Stomach (tissue), 4 donors: ENCODE results near the gene TRAPPC13.

Source experiments
- CTCF ChIP-seq, 7 experiments: fragments of 450-650 bp in 4 of 7; fragments of 200-600 bp in 3 of 7; sonication (generic) in 3 of 7; IDR thresholded peaks; one replicate each; pipeline ENCODE4 v1.5.1; 2016 to 2019; ENCODE audit warnings: antibody characterized with exemption in 7 of 7, control low read depth in 2 of 7, mild to moderate bottlenecking in 1 of 7
- EP300 ChIP-seq: sonication (generic); formaldehyde crosslinking; IDR thresholded peaks from one replicate; pipeline ENCODE4 v1.6.1; 2017; ENCODE audit warnings: antibody characterized with exemption
- POLR2A ChIP-seq, 4 donors: fragments of 450-650 bp; IDR thresholded peaks; one replicate each; pipeline ENCODE4 v1.6.1; 2016; ENCODE audit warnings: antibody characterized with exemption in 4 of 4, control low read depth in 2 of 4, mild to moderate bottlenecking in 1 of 4, moderate library complexity in 1 of 4
- POLR2AphosphoS5 ChIP-seq, 3 donors: sonication (generic); formaldehyde crosslinking; IDR thresholded peaks; one replicate each; pipeline ENCODE4 v1.6.1; 2016; ENCODE audit warnings: antibody characterized with exemption in 3 of 3

DNA sequence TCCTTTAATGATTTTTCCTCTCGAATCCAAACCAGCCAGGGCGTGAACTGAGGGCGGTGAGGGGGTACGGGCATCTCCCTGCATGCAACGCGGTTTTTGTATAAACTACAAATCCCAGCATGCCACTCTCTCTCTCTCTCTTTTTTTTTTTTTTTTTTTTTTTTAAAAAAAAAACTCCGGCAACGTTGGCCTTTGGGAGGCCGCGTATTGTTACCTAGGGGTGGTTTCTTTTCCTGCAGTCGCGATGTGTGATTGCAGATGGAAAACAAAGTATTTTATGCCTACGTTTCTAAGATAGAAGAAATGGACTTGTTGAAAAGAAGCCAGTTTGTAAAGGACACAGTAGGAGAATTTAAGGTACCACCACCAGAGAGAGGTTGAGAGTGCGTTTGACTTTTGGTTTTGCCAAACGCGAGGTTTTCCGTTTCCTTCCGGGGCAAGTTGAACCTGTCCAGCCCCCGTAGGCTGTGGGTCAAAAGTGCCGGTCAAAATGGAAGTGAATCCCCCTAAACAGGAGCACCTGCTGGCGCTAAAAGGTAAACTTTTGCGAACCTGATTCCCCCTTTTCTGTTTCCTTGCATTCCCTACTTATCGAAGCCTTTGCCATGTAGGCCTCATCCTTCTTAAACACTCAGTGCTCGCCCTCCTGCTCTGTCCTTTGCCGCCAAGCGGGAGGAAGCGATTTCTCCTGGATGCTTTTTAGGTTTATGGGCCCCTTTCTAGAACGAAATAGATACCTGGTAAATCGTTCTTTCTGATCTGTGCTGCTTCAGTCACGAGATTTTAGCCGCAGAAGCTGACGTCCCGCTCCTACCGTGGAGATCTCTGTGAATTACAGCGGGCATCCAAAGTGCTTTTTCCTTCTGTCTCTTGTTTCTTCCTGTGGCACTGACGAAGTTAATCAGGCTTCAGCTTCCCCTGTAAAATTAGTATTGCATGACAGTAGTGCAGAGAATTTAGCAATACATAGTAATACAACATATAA lies at the start of gene TRAPPC13, which contains the start of gene SHLD3:
- TF ChIP-seq CTCF (IDR thresholded peaks at IDR 0.05) (peak in 1 of 7 experiments; percentile 25), POLR2AphosphoS5 (IDR thresholded peaks at IDR 0.05) (peak in 2 of 3 donors; percentile 53 to 76), POLR2A (IDR thresholded peaks at IDR 0.05) (no peak), EP300 (no peak)
